LNCaP clone FGC (cell line): ENCODE results near the gene UST.
"Not testable (repeated sequence)": the region's sequence is repeated elsewhere in the genome, so short reads cannot be mapped to it uniquely, and the experiment has no call there.

ENCODE experiments used
- DNase-seq: peaks from one replicate; pipeline ENCODE4 v3.0.0-alpha.2; 2011; ENCODE audit warnings: low read depth
- H3K4me3 ChIP-seq: 2 replicates; pipeline ENCODE4 v1.5.1; 2011; ENCODE audit warnings: mild to moderate bottlenecking, low read depth, low read length, control low read depth
- TF ChIP-seq, protein P1 (sequence below): IDR thresholded peaks from 2 replicates; pipeline ENCODE4 v1.5.1; 2012; ENCODE audit warnings: mild to moderate bottlenecking; ENCODE audit not compliant: control insufficient read depth, insufficient read depth; ENCODE audit errors: extremely low read depth

The UST gene

GRCh38 chr6:148854096-148854495, 107.3 kb downstream of the UST start:
- H3K4me3 ChIP-seq = no peak overlapping the region
- TF ChIP-seq, protein P1, sequence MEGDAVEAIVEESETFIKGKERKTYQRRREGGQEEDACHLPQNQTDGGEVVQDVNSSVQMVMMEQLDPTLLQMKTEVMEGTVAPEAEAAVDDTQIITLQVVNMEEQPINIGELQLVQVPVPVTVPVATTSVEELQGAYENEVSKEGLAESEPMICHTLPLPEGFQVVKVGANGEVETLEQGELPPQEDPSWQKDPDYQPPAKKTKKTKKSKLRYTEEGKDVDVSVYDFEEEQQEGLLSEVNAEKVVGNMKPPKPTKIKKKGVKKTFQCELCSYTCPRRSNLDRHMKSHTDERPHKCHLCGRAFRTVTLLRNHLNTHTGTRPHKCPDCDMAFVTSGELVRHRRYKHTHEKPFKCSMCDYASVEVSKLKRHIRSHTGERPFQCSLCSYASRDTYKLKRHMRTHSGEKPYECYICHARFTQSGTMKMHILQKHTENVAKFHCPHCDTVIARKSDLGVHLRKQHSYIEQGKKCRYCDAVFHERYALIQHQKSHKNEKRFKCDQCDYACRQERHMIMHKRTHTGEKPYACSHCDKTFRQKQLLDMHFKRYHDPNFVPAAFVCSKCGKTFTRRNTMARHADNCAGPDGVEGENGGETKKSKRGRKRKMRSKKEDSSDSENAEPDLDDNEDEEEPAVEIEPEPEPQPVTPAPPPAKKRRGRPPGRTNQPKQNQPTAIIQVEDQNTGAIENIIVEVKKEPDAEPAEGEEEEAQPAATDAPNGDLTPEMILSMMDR = no peak
- no peak for DNase-seq

- no peak for DNase-seq
- H3K4me3 ChIP-seq = no peak overlapping the region
- TF ChIP-seq, protein P1 = no peak
Observed at GRCh38 chr6:148854992-148855391, 108.2 kb downstream of the UST start.

GRCh38 chr6:148855744-148856143, 108.9 kb downstream of the UST start:
- DNase-seq = no peak
- H3K4me3 ChIP-seq = no peak overlapping the region
- TF ChIP-seq, protein P1 = no peak

- H3K4me3 ChIP-seq = no peak overlapping the region
- TF ChIP-seq, protein P1 = no peak
- DNase-seq = no peak
Observed at GRCh38 chr6:148857798-148858390, 111.1 kb downstream of the UST start.

DNA sequence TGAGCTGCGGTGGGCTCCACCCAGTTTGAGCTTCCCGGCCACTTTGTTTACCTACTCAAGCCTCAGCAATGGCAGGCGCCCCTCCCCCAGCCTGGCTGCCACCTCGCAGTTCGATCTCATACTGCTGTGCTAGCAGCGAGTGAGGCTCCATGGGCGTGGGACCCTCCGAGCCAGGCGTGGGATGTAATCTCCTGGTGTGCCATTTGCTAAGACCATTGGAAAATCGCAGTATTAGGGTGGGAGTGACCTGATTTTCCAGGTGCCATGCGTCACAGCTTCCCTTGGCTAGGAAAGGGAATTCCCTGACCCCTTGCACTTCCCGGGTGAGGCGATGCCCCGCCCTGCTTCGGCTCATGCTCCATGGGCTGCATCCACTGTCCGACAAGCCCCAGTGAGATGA, 117.3 kb downstream of the UST start:
- DNase-seq, H3K4me3 ChIP-seq: not testable (repeated sequence)

- TF ChIP-seq, protein P1 = no peak
- no peak overlapping the region for H3K4me3 ChIP-seq
- DNase-seq = no peak
Observed at GRCh38 chr6:148864941-148865340, 118.1 kb downstream of the UST start.

- no peak overlapping the region for H3K4me3 ChIP-seq
- TF ChIP-seq, protein P1 = no peak
- no peak for DNase-seq
Observed at GRCh38 chr6:148866657-148867268, 119.9 kb downstream of the UST start.
